Measurements from ENCODE around the gene PRKCB.
"Not testable (repeated sequence)": the region's sequence is repeated elsewhere in the genome, so short reads cannot be mapped to it uniquely, and the experiment has no call there.

PRKCB gene

GRCh38 chr16:24102209-24102660, 266.5 kb downstream of the PRKCB start:
- no peak for DNase-seq

GRCh38 chr16:24105471-24105870, 269.7 kb downstream of the PRKCB start:
- DNase-seq, result not testable (repeated sequence)

- not testable (repeated sequence) for DNase-seq
Observed at GRCh38 chr16:24108090-24108489, 272.3 kb downstream of the PRKCB start.

GRCh38 chr16:24111724-24112302, 276.0 kb downstream of the PRKCB start:
- DNase-seq, result no peak

- no peak for DNase-seq
Observed at GRCh38 chr16:24113115-24113745, 277.4 kb downstream of the PRKCB start.

GRCh38 chr16:24114876-24115275, 279.1 kb downstream of the PRKCB start:
- no peak for DNase-seq

- DNase-seq, result no peak
Observed at GRCh38 chr16:24116046-24116776, 280.4 kb downstream of the PRKCB start.

GRCh38 chr16:24116989-24117388, 281.2 kb downstream of the PRKCB start:
- no peak for DNase-seq

GRCh38 chr16:24117680-24118079, 281.9 kb downstream of the PRKCB start:
- DNase-seq, result no peak

- no peak for DNase-seq
Observed at GRCh38 chr16:24118126-24118821, 282.5 kb downstream of the PRKCB start.

GRCh38 chr16:24119807-24120206, 284.0 kb downstream of the PRKCB start:
- no peak for DNase-seq

GRCh38 chr16:24123275-24123674, 287.5 kb downstream of the PRKCB start:
- DNase-seq, result no peak

GRCh38 chr16:24124291-24124690, 288.5 kb downstream of the PRKCB start:
- DNase-seq, result no peak

GRCh38 chr16:24125214-24125613, 289.4 kb downstream of the PRKCB start:
- no peak for DNase-seq

GRCh38 chr16:24129412-24129918, 293.7 kb downstream of the PRKCB start:
- no peak for DNase-seq

GRCh38 chr16:24130494-24131085, 294.8 kb downstream of the PRKCB start:
- no peak for DNase-seq

- no peak for DNase-seq
Observed at GRCh38 chr16:24131294-24131693, 295.5 kb downstream of the PRKCB start.

GRCh38 chr16:24132048-24132796, 296.4 kb downstream of the PRKCB start:
- DNase-seq, result no peak

GRCh38 chr16:24132797-24133155, 297.0 kb downstream of the PRKCB start:
- no peak for DNase-seq

- no peak for DNase-seq
Observed at GRCh38 chr16:24135624-24136565, 300.1 kb downstream of the PRKCB start.

- DNase-seq, result no peak
Observed at GRCh38 chr16:24138024-24138423, 302.2 kb downstream of the PRKCB start.

Measured in stimulated activated CD4-positive, alpha-beta T cell treated with anti-CD3 and anti-CD28 coated beads, Interleukin-2, amount 100 ng/mL, for 24 hours (primary cell).